LNCaP clone FGC (cell line): ENCODE results near the gene PTPRD.
A peak's percentile ranks its signal among the peaks of the same experiment; 100 is the strongest.

ENCODE experiments used
- DNase-seq: peaks from one replicate; pipeline ENCODE4 v3.0.0-alpha.2; 2011; ENCODE audit warnings: low read depth
- H3K4me3 ChIP-seq: 2 replicates; pipeline ENCODE4 v1.5.1; 2011; ENCODE audit warnings: mild to moderate bottlenecking, low read depth, low read length, control low read depth
- CTCF ChIP-seq: IDR thresholded peaks from 2 replicates; pipeline ENCODE4 v1.5.1; 2012; ENCODE audit warnings: mild to moderate bottlenecking; ENCODE audit not compliant: control insufficient read depth, insufficient read depth; ENCODE audit errors: extremely low read depth

Gene PTPRD

DNA sequence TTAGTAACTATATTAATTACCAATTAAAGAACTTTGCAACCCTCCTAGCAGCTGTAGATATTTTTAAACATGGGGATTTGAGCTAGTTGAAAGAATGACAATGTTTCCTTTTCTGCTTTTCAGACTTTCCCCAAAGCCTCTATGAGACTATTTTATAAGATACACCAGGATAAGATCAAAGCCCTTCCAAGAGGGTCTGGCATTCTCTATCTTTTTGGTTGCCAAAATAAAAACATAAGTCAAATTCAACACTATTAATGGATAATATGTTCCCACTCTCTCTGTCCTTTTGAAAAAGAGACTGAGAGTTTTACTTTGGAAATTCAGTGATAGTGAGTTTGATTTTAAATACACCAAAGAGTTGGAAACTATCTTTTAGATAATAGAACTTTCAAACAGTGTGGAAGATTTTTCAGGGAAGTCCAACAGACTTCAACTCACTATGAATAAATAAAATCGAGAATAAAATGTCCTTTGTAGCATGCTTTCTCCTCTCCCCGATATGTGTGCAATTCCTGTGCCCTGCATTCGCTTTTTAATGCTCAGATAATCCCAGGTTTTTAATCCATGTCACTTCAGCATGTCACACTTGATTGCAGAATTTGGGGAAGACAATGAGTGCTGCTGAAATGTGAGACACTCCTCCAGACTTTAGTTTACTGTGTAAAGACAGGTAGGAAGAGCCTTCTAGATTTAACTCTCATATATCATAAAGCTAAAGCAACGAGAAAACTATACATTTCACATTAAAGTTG is 1717.5 kb downstream of the PTPRD start:
- DNase-seq = no peak
- no peak for TF ChIP-seq CTCF
- H3K4me3 ChIP-seq = no peak overlapping the region

- no peak for DNase-seq
- no peak overlapping the region for H3K4me3 ChIP-seq
- no peak for TF ChIP-seq CTCF
These were observed 1722.1 kb downstream of the PTPRD start for GRCh38 chr9:8890695-8891094.

DNA sequence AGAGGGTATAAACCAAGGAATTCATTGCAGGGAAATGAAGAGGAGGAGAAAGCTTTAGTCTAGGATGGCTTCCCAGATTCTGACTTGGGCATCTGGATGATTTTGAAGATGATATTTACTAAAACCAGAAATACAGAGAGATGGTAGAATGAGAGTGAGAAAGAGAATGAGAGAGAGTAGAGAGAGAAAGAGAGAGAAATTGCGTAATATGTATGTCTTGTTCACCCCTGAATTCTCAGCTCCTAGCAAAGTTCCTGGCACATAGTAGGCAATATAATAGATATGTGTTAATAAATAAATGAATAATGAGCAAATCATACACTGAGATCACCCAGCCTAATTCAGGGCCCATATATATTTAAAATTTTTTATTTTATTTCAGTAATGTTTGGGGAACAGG is 1723.7 kb downstream of the PTPRD start:
- TF ChIP-seq CTCF = no peak
- no peak for DNase-seq
- H3K4me3 ChIP-seq = no peak overlapping the region

GRCh38 chr9:8888591-8888990 is 1724.2 kb downstream of the PTPRD start:
- no peak for DNase-seq
- no peak for TF ChIP-seq CTCF
- H3K4me3 ChIP-seq = no peak overlapping the region

- H3K4me3 ChIP-seq = no peak overlapping the region
- no peak for TF ChIP-seq CTCF
- DNase-seq = no peak
These were observed 1725.4 kb downstream of the PTPRD start for GRCh38 chr9:8887369-8887768.

DNA sequence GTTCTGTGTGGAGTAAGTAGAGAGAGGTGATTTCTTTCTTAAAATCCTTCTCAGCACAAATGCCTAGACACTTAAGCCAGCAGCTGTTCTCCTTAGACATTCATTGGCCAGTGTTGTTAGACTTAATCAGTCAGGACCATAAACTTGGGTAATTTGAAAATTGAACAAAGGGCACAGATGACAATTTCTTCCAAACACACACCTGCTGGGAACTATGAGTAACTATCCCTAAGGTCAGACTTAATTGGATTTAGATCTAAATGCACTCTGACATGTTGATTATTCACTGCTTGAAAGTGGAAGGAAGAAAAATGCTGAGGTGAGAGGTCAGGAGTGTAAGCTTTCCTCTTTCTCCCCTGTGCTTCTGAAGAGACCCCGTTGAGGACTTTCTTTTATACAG is 1729.5 kb downstream of the PTPRD start:
- DNase-seq = no peak
- no peak for TF ChIP-seq CTCF
- no peak overlapping the region for H3K4me3 ChIP-seq

DNA sequence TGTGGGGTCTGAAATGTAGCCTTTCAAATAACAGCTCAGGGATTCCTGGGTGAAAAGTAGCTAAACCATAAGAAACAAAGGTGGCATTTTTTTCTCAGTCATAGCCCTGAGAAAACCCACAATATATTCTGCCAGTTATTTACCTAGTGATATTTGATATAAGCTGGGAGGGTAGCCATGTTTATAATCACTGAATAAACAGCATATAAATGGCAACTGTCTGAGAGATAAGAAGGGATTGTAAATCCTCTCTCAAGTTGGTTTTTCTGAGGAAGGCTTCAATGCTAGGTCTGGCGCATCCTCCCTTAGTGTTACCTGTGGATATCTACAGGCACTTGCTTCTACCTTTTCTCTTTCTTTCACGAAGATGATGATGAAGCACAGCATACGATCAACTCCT is 1732.7 kb downstream of the PTPRD start:
- DNase-seq = peak; percentile 50
- no peak for TF ChIP-seq CTCF

More for the DNA sequence above, 1732.7 kb downstream of the PTPRD start:
- no peak overlapping the region for H3K4me3 ChIP-seq
